NCI-H226 (cell line): ENCODE results near the gene ZNF177.

Source experiments
- DNase-seq: peaks from one replicate; pipeline ENCODE4 v3.0.0-alpha.2; 2015

The ZNF177 gene

GRCh38 chr19:9431475-9431874, 68.7 kb downstream of the ZNF177 start:
- DNase-seq, result peak; percentile 18
